IMR-90 (cell line): Measurements from ENCODE around the gene TSPAN32. TPM values are rescaled to one million over a fixed set of nuclear protein-coding genes. Genes with fewer than 3 reads are reported as not detected.

ENCODE experiments used
- ATAC-seq: fragments of 200-7000 bp; cut with Tn5 transposase; 2 replicates; pipeline ENCODE4 v1.9.1; 2020; ENCODE audit warnings: low read depth, mild to moderate bottlenecking, moderate library complexity
- BruUV-seq: library from RNA; stranded (reverse); fragments of 400-500 nt; replicated peaks from 2 replicates; lab custom pipeline; 2021; lab: Mats Ljungman, UMichigan
- CTCF ChIA-PET: fragments of 300-600 bp; formaldehyde crosslinking; extraction: SDS; loops from one replicate; lab custom pipeline; 2021; ENCODE audit warnings: antibody characterized with exemption; lab: Yijun Ruan, JAX
- POLR2A ChIA-PET: fragments of 300-600 bp; sonication (Branson Sonifier 250); formaldehyde crosslinking; loops from one replicate; lab custom pipeline; 2022; ENCODE audit warnings: antibody characterized with exemption; ENCODE audit not compliant: unreplicated experiment; lab: Charles Lee
- DNase-seq: peaks from one replicate; pipeline ENCODE4 v3.0.0; 2013
- H2AFZ ChIP-seq: replicated peaks from 2 replicates; pipeline ENCODE3; 2013; ENCODE audit warnings: low read length, mild to moderate bottlenecking; ENCODE audit not compliant: poor library complexity
- H2AK5ac ChIP-seq: 2 replicates; pipeline ENCODE4 v1.6.1; 2013; ENCODE audit warnings: low read depth, low read length, inconsistent platforms
- H2AK9ac ChIP-seq: replicated peaks from 2 replicates; pipeline ENCODE3; 2013; ENCODE audit warnings: mild to moderate bottlenecking, low read depth, low read length, moderate library complexity; ENCODE audit not compliant: poor library complexity
- H2BK120ac ChIP-seq: 2 replicates; pipeline ENCODE4 v1.6.1; 2013; ENCODE audit warnings: low read depth, low read length, inconsistent platforms
- H2BK15ac ChIP-seq: 3 replicates; pipeline ENCODE4 v1.6.1; 2013; ENCODE audit warnings: low read depth, low read length, inconsistent platforms
- H2BK20ac ChIP-seq: 2 replicates; pipeline ENCODE4 v1.6.1; 2013; ENCODE audit warnings: low read depth, mild to moderate bottlenecking, inconsistent platforms, low read length, moderate library complexity
- H2BK5ac ChIP-seq: 2 replicates; pipeline ENCODE4 v1.6.1; 2013; ENCODE audit warnings: mild to moderate bottlenecking, low read depth, low read length, inconsistent platforms; ENCODE audit not compliant: poor library complexity, severe bottlenecking
- H3K14ac ChIP-seq: replicated peaks from 2 replicates; pipeline ENCODE4 v1.6.1; 2013; ENCODE audit warnings: low read depth, low read length, inconsistent platforms
- H3K18ac ChIP-seq: 2 replicates; pipeline ENCODE4 v1.6.1; 2013; ENCODE audit warnings: low read depth, low read length, control low read depth
- H3K23ac ChIP-seq: 2 replicates; pipeline ENCODE4 v1.6.1; 2013; ENCODE audit warnings: low read depth, low read length, inconsistent platforms
- H3K27ac ChIP-seq: 2 replicates; pipeline ENCODE4 v1.5.1; 2013; ENCODE audit warnings: mild to moderate bottlenecking, control low read depth, low read length; ENCODE audit not compliant: insufficient read depth
- H3K27me3 ChIP-seq: 2 replicates; pipeline ENCODE4 v1.6.1; 2013; ENCODE audit warnings: low read length; ENCODE audit not compliant: control insufficient read depth, insufficient read depth
- H3K36me3 ChIP-seq: 2 replicates; pipeline ENCODE4 v1.6.1; 2013; ENCODE audit warnings: low read length, mixed read lengths; ENCODE audit not compliant: control insufficient read depth, insufficient read depth
- H3K4ac ChIP-seq: 2 replicates; pipeline ENCODE4 v1.6.1; 2013; ENCODE audit warnings: low read depth, low read length, inconsistent platforms
- H3K4me1 ChIP-seq: 2 replicates; pipeline ENCODE4 v1.6.1; 2013; ENCODE audit warnings: low read length, mixed read lengths; ENCODE audit not compliant: control insufficient read depth, insufficient read depth
- H3K4me2 ChIP-seq: 2 replicates; pipeline ENCODE4 v1.6.1; 2013; ENCODE audit warnings: low read depth, mild to moderate bottlenecking, control low read depth, low read length, moderate library complexity
- H3K4me3 ChIP-seq: 2 replicates; pipeline ENCODE4 v1.5.1; 2013; ENCODE audit warnings: low read depth, mild to moderate bottlenecking, control low read depth, low read length, moderate library complexity; ENCODE audit not compliant: insufficient read depth
- H3K56ac ChIP-seq: 2 replicates; pipeline ENCODE4 v1.6.1; 2013; ENCODE audit warnings: low read length, inconsistent platforms; ENCODE audit not compliant: insufficient read depth; ENCODE audit errors: extremely low read depth
- H3K79me1 ChIP-seq, 2 experiments: 2 replicates each; pipeline ENCODE4 v1.6.1; 2013; ENCODE audit warnings: low read length in 2 of 2, inconsistent platforms in 1 of 2, low read depth in 1 of 2
- H3K9ac ChIP-seq: 2 replicates; pipeline ENCODE4 v1.6.1; 2013; ENCODE audit warnings: low read depth, low read length, control low read depth
- H3K9me1 ChIP-seq: 2 replicates; pipeline ENCODE4 v1.6.1; 2013; ENCODE audit warnings: low read length, inconsistent platforms; ENCODE audit not compliant: insufficient read depth
- H3K9me3 ChIP-seq: 2 replicates; pipeline ENCODE4 v1.6.1; 2013; ENCODE audit warnings: low read length; ENCODE audit not compliant: control insufficient read depth, insufficient read depth
- H4K20me1 ChIP-seq: 2 replicates; pipeline ENCODE4 v1.6.1; 2013; ENCODE audit warnings: low read length, inconsistent platforms; ENCODE audit not compliant: insufficient read depth
- H4K5ac ChIP-seq: 2 replicates; pipeline ENCODE4 v1.6.1; 2013; ENCODE audit warnings: mild to moderate bottlenecking, low read depth, low read length, control low read depth
- H4K8ac ChIP-seq, 2 experiments: 2 replicates each; pipeline ENCODE4 v1.6.1; 2013; ENCODE audit warnings: low read depth in 2 of 2, low read length in 2 of 2, control low read depth in 1 of 2, inconsistent platforms in 1 of 2
- H4K91ac ChIP-seq: 2 replicates; pipeline ENCODE4 v1.6.1; 2013; ENCODE audit warnings: low read depth, low read length, inconsistent platforms; ENCODE audit not compliant: insufficient read depth
- FOS ChIP-seq: fragments of 150-350 bp; IDR thresholded peaks from 2 replicates; pipeline ENCODE4 v1.6.1; 2016; ENCODE audit warnings: low read depth, low read length
- MXI1 ChIP-seq: IDR thresholded peaks from 2 replicates; pipeline ENCODE4 v1.6.1; 2012; ENCODE audit warnings: low read depth, mild to moderate bottlenecking, low read length, moderate library complexity, borderline replicate concordance
- NFE2L2 ChIP-seq: fragments of 150-350 bp; IDR thresholded peaks from 2 replicates; pipeline ENCODE4 v1.6.1; 2016; ENCODE audit warnings: low read depth, mild to moderate bottlenecking, low read length
- WGBS, 2 experiments: methylation state at CpG; one replicate each; pipeline versions ENCODE4 v1.1.5 to v1.1.7; 2013; ENCODE audit warnings: missing lambda C conversion rate in 2 of 2; ENCODE audit not compliant: insufficient read length in 1 of 2; ENCODE audit errors: extremely low coverage in 2 of 2; 5-methylcytosine and 5-hydroxymethylcytosine counted together
- dilution Hi-C: fragments of 300-500 bp; cut with HindIII; formaldehyde crosslinking; loops from one replicate; pipeline ENCODE4 v1.14.3; 2018; ENCODE audit warnings: low sequenced_read_pairs; ENCODE audit not compliant: unreplicated experiment
- in situ Hi-C: fragments of 300-500 bp; cut with MboI; formaldehyde crosslinking; loops from 3 replicates; pipeline ENCODE4 v1.14.3; 2019; ENCODE audit warnings: low sequenced_read_pairs, inconsistent platforms, mixed read lengths
- intact Hi-C: fragments of 100-400 bp; cut with micrococcal nuclease; formaldehyde crosslinking; loops from 2 replicates; pipeline ENCODE4 v1.10.0; 2022
- polyA plus RNA-seq, 3 experiments: library from polyadenylated mRNA; depleted of rRNA; stranded (reverse); fragments of >200 nt; gene quantifications; 2 replicates each; pipeline ENCODE4 v1.2.3, GENCODE V29; 2012; ENCODE audit warnings: low replicate concordance in 1 of 3
- total RNA-seq: library from RNA; depleted of rRNA; stranded (reverse); fragments of >200 nt; gene quantifications from 2 replicates; pipeline ENCODE4 v1.2.3, GENCODE V29; 2012
- TF ChIP-seq, protein P1 (sequence below): fragments of 150-350 bp; IDR thresholded peaks from 2 replicates; pipeline ENCODE4 v1.6.1; 2017; ENCODE audit warnings: mild to moderate bottlenecking, antibody characterized with exemption, low read length, low read depth
- TF ChIP-seq, protein P2 (sequence below): conservative IDR thresholded peaks from 2 replicates; pipeline ENCODE4 v1.5.1; 2012; ENCODE audit warnings: mild to moderate bottlenecking, low read depth, low read length, improper control_type of control experiment

TSPAN32 gene
- total and polyA plus RNA-seq, 2 of the 4 experiments (the other 2 are of a cell fraction), result 0.07 TPM; not detected in 1

DNA sequence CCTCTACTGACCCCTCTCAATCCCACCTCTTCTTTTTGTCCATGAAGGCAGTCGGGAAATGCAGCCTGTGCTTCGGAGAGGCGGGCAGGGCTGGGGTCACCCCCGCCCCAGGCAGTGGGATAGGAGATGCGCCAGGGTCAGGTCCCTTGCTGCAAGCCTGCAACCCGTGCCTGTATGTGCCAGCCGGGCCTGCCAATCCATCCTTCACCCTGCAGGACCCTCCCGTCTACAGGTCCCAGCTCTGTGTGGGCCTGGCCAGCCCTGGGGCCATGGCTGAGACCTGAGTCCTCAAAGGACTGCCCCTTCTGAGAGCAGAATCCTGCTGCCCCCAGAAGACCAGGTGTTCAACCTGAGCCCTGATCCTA lies 42.4 kb upstream of the TSPAN32 start:
- no peak overlapping the region for H2AK5ac ChIP-seq
- H3K27me3 ChIP-seq, result peaks cover 41% of the 10 kb centered on the region
- no peak overlapping the region for H4K5ac ChIP-seq
- no peak for TF ChIP-seq NFE2L2
- TF ChIP-seq, protein P1, sequence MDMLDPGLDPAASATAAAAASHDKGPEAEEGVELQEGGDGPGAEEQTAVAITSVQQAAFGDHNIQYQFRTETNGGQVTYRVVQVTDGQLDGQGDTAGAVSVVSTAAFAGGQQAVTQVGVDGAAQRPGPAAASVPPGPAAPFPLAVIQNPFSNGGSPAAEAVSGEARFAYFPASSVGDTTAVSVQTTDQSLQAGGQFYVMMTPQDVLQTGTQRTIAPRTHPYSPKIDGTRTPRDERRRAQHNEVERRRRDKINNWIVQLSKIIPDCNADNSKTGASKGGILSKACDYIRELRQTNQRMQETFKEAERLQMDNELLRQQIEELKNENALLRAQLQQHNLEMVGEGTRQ, result no peak
- TF ChIP-seq MXI1, result no peak
- no peak for TF ChIP-seq FOS
- TF ChIP-seq, protein P2, sequence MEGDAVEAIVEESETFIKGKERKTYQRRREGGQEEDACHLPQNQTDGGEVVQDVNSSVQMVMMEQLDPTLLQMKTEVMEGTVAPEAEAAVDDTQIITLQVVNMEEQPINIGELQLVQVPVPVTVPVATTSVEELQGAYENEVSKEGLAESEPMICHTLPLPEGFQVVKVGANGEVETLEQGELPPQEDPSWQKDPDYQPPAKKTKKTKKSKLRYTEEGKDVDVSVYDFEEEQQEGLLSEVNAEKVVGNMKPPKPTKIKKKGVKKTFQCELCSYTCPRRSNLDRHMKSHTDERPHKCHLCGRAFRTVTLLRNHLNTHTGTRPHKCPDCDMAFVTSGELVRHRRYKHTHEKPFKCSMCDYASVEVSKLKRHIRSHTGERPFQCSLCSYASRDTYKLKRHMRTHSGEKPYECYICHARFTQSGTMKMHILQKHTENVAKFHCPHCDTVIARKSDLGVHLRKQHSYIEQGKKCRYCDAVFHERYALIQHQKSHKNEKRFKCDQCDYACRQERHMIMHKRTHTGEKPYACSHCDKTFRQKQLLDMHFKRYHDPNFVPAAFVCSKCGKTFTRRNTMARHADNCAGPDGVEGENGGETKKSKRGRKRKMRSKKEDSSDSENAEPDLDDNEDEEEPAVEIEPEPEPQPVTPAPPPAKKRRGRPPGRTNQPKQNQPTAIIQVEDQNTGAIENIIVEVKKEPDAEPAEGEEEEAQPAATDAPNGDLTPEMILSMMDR, result no peak
- H3K4me2 ChIP-seq, result no peak overlapping the region
- H3K4me1 ChIP-seq, result no peaks in the 10 kb centered on the region
- H3K18ac ChIP-seq, result no peak overlapping the region
- no CpG with 5 or more reads among the region's 8 CpGs for WGBS, 2 experiments
- H2AFZ ChIP-seq, result no peak overlapping the region
- no peaks in the 10 kb centered on the region for H3K79me1 ChIP-seq
- no peak overlapping the region for H4K8ac ChIP-seq
- no peak overlapping the region for H3K56ac ChIP-seq
- no peak for ATAC-seq
- ChIA-PET CTCF (no interaction called here), POLR2A (no interaction called here)
- no peaks in the 10 kb centered on the region for H3K9me1 ChIP-seq
- intact Hi-C loops (no loop called here), dilution Hi-C loops (no loop called here), in situ Hi-C loops (no loop called here)
- no peak overlapping the region for H2BK15ac ChIP-seq
- no peak overlapping the region for H3K23ac ChIP-seq
- H3K36me3 ChIP-seq, result no peaks in the 10 kb centered on the region
- no peak overlapping the region for H2BK5ac ChIP-seq
- no peaks in the 10 kb centered on the region for H4K20me1 ChIP-seq
- H3K14ac ChIP-seq, result no peak overlapping the region
- no peak overlapping the region for H2AK9ac ChIP-seq
- no peak overlapping the region for H3K4ac ChIP-seq
- no peak overlapping the region for H4K91ac ChIP-seq
- BruUV-seq, result no TSS peak
- no peak for DNase-seq
- no peak overlapping the region for H2BK120ac ChIP-seq
- H3K27ac ChIP-seq, result no peak overlapping the region
- H2BK20ac ChIP-seq, result no peak overlapping the region
- H3K4me3 ChIP-seq, result no peak overlapping the region
- H3K9ac ChIP-seq, result no peak overlapping the region
- no peaks in the 10 kb centered on the region for H3K9me3 ChIP-seq
